CD4-positive, CD25-positive, alpha-beta regulatory T cell (primary cell): ENCODE results near the gene STARD7. TPM values are rescaled to one million over a fixed set of nuclear protein-coding genes. Genes with fewer than 3 reads are reported as not detected.
"Not testable (repeated sequence)": the region's sequence is repeated elsewhere in the genome, so short reads cannot be mapped to it uniquely, and the experiment has no call there.

Experiments used
- ATAC-seq, 2 donors: fragments of 150-1000 bp; cut with Tn5 transposase; one replicate each; pipeline ENCODE4 v1.10.0; 2021; ENCODE audit warnings: low read depth in 2 of 2, moderate number of reproducible peaks in 2 of 2, moderate library complexity in 1 of 2
- DNase-seq, 3 donors: peaks; one replicate each; pipeline versions ENCODE4 v3.0.0 to v3.0.0-alpha.2; 2012 to 2022; ENCODE audit warnings: mixed read lengths in 1 of 3
- H3K27ac ChIP-seq: one replicate; pipeline ENCODE4 v1.7.0; 2013; ENCODE audit warnings: mild to moderate bottlenecking, low read length; ENCODE audit not compliant: insufficient read depth, poor library complexity, severe bottlenecking
- H3K27me3 ChIP-seq: one replicate; pipeline ENCODE4 v1.7.0; 2013; ENCODE audit warnings: low read length; ENCODE audit not compliant: control insufficient read depth, insufficient read depth
- H3K36me3 ChIP-seq: one replicate; pipeline ENCODE4 v1.7.0; 2013; ENCODE audit warnings: mild to moderate bottlenecking, low read length, moderate library complexity; ENCODE audit not compliant: control insufficient read depth, insufficient read depth
- H3K4me1 ChIP-seq: 2 replicates; pipeline ENCODE4 v1.7.0; 2013; ENCODE audit warnings: mild to moderate bottlenecking, low read length; ENCODE audit not compliant: insufficient read depth, control insufficient read depth, poor library complexity, severe bottlenecking
- H3K4me3 ChIP-seq: one replicate; pipeline ENCODE4 v1.7.0; 2013; ENCODE audit warnings: low read depth, mild to moderate bottlenecking, low read length, moderate library complexity
- H3K9me3 ChIP-seq, 2 experiments: 1 replicate in 1 of 2; 2 replicates in 1 of 2; pipeline ENCODE4 v1.7.0; 2013; ENCODE audit warnings: low read length in 2 of 2, mild to moderate bottlenecking in 1 of 2, moderate library complexity in 1 of 2; ENCODE audit not compliant: control insufficient read depth in 2 of 2
- H3K27ac Mint-ChIP-seq, 3 donors: one replicate each; pipeline ENCODE4 v1.8.0; 2020 to 2022; ENCODE audit warnings: mild to moderate bottlenecking in 3 of 3, mixed read lengths in 3 of 3, moderate library complexity in 2 of 3
- H3K27me3 Mint-ChIP-seq: one replicate; pipeline ENCODE4 v1.8.0; 2022; ENCODE audit warnings: mild to moderate bottlenecking, mixed read lengths
- H3K36me3 Mint-ChIP-seq: one replicate; pipeline ENCODE4 v1.8.0; 2020; ENCODE audit warnings: mixed read lengths
- H3K4me1 Mint-ChIP-seq, 4 donors: one replicate each; pipeline ENCODE4 v1.8.0; 2020 to 2022; ENCODE audit warnings: mixed read lengths in 4 of 4, mild to moderate bottlenecking in 1 of 4
- H3K4me3 Mint-ChIP-seq, 4 donors: one replicate each; pipeline ENCODE4 v1.8.0; 2020 to 2022; ENCODE audit warnings: mild to moderate bottlenecking in 4 of 4, mixed read lengths in 4 of 4, moderate library complexity in 3 of 4
- H3K9me3 Mint-ChIP-seq, 7 donors: one replicate each; pipeline ENCODE4 v1.8.0; 2020 to 2022; ENCODE audit warnings: mixed read lengths in 7 of 7, mild to moderate bottlenecking in 3 of 7, moderate library complexity in 2 of 7
- polyA plus RNA-seq, 4 donors: library from polyadenylated mRNA; unstranded; fragments of 300-500 nt; fragmentation: Illumina TruSeq; gene quantifications; one replicate each; pipeline ENCODE4 v1.2.3, GENCODE V29; 2021
- total RNA-seq: library from RNA; stranded (reverse); gene quantifications from one replicate; pipeline ENCODE4 v1.2.3, GENCODE V29; 2022

STARD7 gene
- total and polyA plus RNA-seq, 5 donors from 2014 or later, result 97.2 to 208 (median 196) TPM

DNA sequence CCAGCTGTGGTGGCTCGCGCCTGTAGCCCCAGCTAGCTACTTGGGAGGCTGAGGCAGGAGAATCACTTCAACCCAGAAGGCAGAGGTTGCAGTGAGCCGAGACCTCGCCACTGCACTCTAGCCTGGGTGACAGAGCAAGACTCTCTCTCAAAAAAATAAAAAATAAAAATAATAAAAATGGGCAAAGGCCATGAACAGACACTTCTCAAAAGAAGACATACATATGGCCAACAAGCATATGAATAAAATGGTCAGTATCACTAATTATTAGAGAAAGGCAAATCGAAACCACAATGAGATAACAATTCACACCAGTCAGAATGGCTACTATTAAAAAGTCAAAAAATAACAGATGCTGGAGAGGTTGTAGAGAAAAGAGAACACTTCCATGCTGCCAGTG, 48.3 kb downstream of the STARD7 start:
- not testable (repeated sequence) for ATAC-seq, H3K27ac ChIP-seq
- peak overlapping the region in 2 of 3 donors; percentile 85 to 96 for H3K27ac Mint-ChIP-seq

DNA sequence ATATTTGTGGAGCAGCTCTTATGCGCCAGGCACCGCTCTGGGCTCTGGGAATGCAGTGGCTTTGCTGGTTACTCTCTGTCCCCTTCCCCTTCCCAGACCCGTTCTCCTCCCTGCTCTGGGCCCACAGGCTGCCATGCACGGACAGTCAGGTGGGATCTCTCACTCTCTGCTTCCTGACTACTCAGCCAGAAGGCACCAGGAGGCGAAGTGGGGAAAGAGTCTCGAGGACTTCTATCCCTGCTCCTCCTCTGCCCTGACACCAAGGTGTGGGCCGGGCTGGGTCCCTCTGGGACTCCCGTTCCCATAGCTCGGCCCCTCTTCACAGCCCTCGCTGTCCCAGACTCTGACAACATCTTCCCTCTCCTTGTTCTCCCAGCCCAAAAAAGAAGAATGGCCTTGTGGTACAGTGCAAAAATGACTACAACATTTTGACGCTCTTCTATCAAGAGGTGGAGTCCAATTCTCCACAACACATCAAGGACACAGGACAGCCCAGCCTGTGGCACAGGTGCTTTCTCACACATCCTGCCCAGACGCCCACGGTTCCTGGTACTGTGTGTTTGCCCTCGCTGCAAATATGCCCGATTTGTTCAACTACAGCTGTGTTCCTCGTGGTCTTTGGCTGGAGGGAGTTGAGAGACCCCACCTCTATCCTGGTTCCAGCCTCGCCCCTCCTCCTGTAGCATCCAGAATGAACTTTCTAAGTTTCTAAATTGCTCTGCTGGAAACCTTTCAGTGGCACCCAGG, 49.4 kb downstream of the STARD7 start:
- peaks cover 66% of the 10 kb centered on the region for H3K4me1 ChIP-seq
- H3K9me3 Mint-ChIP-seq, result no peaks in the 10 kb centered on the region
- H3K27ac ChIP-seq, result peak overlapping the region; percentile 62
- no peaks in the 10 kb centered on the region for H3K27me3 Mint-ChIP-seq
- H3K27ac Mint-ChIP-seq, result peak overlapping the region; percentile 93 to 96 (median 96)
- ATAC-seq (peak; percentile 59 to 62), DNase-seq (peak in 2 of 3 donors; percentile 53 to 92)
- peaks cover 9 to 80% (median 56%) of the 10 kb centered on the region in 4 donors for H3K4me1 Mint-ChIP-seq
- peak overlapping the region; percentile 66 to 81 (median 70) for H3K4me3 Mint-ChIP-seq
- no peaks in the 10 kb centered on the region for H3K36me3 ChIP-seq
- H3K9me3 ChIP-seq, result no peaks in the 10 kb centered on the region
- no peaks in the 10 kb centered on the region for H3K27me3 ChIP-seq
- peak overlapping the region; percentile 13 for H3K4me3 ChIP-seq
- no peaks in the 10 kb centered on the region for H3K36me3 Mint-ChIP-seq

More for the DNA sequence above, 48.3 kb downstream of the STARD7 start:
- peak overlapping the region in 1 of 4 donors; percentile 15 for H3K4me3 Mint-ChIP-seq
- not testable (repeated sequence) for H3K9me3 ChIP-seq, H3K27me3 ChIP-seq, H3K36me3 ChIP-seq, H3K9me3 Mint-ChIP-seq, H3K4me3 ChIP-seq, H3K27me3 Mint-ChIP-seq, DNase-seq, H3K36me3 Mint-ChIP-seq
- H3K4me1 ChIP-seq, result peaks cover 75% of the 10 kb centered on the region
- H3K4me1 Mint-ChIP-seq, result peaks cover 15 to 89% (median 63%) of the 10 kb centered on the region in 4 donors

DNA sequence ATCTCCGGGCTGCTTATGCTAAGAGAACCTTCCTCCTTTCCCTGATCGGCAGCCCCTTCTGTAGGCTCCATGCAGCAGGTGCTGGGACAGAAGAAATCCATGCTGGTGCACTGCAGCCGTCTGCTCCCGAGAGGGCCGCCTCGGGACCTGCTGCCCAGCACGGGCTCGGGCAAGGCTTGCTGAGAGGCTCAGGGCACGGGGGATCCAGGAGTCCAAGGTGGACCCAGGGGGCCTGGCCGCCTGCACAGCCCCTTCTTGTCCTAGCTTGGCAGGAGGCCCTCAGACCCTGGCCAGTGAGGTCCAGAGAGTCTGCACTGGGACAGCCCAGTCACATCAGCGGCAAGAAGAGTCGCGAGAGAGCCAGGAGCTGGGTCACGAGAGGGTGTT, 50.1 kb downstream of the STARD7 start:
- ATAC-seq, result no peak
- H3K9me3 ChIP-seq, result no peaks in the 10 kb centered on the region
- peak overlapping the region in 1 of 4 donors; percentile 31 for H3K4me3 Mint-ChIP-seq
- H3K36me3 ChIP-seq, result no peaks in the 10 kb centered on the region
- peaks cover 9 to 77% (median 50%) of the 10 kb centered on the region in 4 donors for H3K4me1 Mint-ChIP-seq
- H3K9me3 Mint-ChIP-seq, result no peaks in the 10 kb centered on the region
- H3K36me3 Mint-ChIP-seq, result no peaks in the 10 kb centered on the region
- H3K4me3 ChIP-seq, result no peak overlapping the region
- H3K27ac ChIP-seq, result peak overlapping the region; percentile 73
- no peaks in the 10 kb centered on the region for H3K27me3 Mint-ChIP-seq
- peak overlapping the region; percentile 93 to 97 (median 96) for H3K27ac Mint-ChIP-seq
- no peaks in the 10 kb centered on the region for H3K27me3 ChIP-seq
- H3K4me1 ChIP-seq, result peaks cover 59% of the 10 kb centered on the region
- no peak for DNase-seq

DNA sequence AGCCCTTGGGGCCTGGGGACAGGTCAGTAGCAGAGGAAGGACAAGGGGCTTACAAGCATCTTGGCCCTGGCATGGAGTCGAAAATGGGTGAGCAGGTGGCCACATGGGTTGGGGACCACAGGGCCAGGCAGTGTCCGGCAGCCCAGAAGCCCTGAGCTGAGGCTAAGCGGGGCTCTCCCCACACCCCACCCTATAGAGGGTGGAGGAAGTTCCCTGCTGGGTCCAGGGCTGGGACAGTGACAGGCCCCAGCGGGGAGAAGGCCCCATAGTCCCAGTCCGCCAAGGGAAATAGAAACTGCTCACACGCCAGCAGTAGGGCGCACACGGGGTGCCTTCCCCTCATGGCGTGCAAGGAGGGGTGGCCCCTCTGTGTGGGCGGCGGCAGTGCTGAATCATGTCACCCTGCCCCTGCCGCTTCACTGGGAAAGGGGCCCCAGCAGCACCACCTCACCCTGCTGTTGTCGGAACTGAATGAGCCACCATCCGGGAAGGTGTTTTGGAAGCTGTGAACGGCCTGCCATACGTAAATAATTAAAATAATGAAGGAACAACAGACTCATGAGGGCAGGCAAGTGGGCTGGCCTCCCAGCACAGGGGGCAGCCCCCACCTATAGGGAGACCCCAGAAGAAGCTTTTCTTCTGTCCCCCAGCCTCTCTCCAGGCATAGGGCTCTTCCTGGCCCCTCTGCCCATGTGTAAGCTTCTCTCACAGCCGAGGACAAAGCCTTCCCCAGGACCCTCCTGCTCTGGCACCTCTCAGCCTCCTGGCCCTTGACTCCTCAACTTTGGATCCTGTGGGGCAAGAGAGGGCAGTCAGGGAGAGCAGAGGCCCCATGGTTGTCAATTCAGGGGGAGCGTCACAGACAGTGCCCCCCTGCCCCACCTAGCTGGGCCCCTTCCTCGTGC, 50.7 kb downstream of the STARD7 start:
- Histone ChIP-seq H3K27me3 (no peaks in the 10 kb centered on the region), H3K4me1 (peaks cover 56% of the 10 kb centered on the region), H3K4me3 (peak overlapping the region; percentile 13), H3K36me3 (no peaks in the 10 kb centered on the region), H3K9me3 (no peaks in the 10 kb centered on the region), H3K27ac (peak overlapping the region; percentile 73)
- Mint-ChIP-seq H3K4me3 (peak overlapping the region; percentile 61 to 84 (median 78)), H3K4me1 (peaks cover 9 to 75% (median 49%) of the 10 kb centered on the region in 4 donors), H3K27me3 (no peaks in the 10 kb centered on the region), H3K27ac (peak overlapping the region; percentile 84 to 97 (median 96)), H3K36me3 (no peaks in the 10 kb centered on the region), H3K9me3 (no peaks in the 10 kb centered on the region)
- peak; percentile 56 to 89 (median 57) for DNase-seq
- ATAC-seq, result peak; percentile 84 to 87

GRCh38 chr2:96156926-96157648, 51.5 kb downstream of the STARD7 start:
- Mint-ChIP-seq H3K27ac (peak overlapping the region; percentile 93 to 97 (median 96)), H3K36me3 (no peaks in the 10 kb centered on the region), H3K4me1 (peaks cover 9 to 74% (median 44%) of the 10 kb centered on the region in 4 donors), H3K27me3 (no peaks in the 10 kb centered on the region), H3K4me3 (peak overlapping the region; percentile 32 to 84 (median 70)), H3K9me3 (no peaks in the 10 kb centered on the region)
- ATAC-seq (no peak), DNase-seq (no peak)
- Histone ChIP-seq H3K4me1 (peaks cover 48% of the 10 kb centered on the region), H3K27me3 (no peaks in the 10 kb centered on the region), H3K4me3 (no peak overlapping the region), H3K36me3 (no peaks in the 10 kb centered on the region), H3K27ac (peak overlapping the region; percentile 73), H3K9me3 (no peaks in the 10 kb centered on the region)

DNA sequence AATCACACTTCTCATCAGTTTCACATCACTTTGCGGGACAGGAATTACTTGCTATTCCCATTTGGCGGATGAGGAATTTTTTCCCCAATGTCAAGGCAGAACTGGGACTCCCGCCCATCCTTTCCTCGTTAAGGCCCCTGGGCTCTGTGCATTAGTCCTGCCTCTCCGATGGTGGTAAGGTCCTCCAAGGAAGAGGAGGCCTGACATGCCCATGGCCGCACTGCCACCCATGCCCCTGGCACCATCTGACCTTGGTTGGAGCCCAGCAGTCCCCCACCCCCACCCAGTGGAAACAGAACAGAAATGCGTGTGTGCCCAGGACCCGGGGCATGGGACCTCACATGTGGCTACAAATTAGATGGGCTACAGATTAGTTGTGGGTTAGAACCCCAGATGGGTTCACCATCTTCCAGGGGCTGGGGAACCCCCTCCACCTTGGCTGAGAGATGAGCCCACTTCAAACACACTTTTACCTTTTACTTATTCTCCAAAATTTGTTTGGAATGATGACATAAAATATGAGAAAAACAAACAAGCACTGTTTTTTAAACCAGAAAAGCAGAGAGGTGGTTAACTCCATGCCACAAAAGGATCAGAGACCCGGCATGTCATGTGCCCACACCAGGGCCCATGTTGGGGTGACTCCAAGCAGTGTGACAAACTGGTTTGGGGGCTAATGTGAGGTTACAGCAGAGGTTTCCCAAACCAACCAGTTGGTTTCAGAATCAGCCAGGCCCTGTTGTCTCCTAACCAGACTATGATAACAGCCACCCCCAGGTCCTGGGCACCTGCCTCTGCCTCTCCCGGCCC, 52.4 kb downstream of the STARD7 start:
- DNase-seq (peak in 1 of 3 donors; percentile 52), ATAC-seq (no peak)
- Histone ChIP-seq H3K27ac (peak overlapping the region; percentile 73), H3K27me3 (no peaks in the 10 kb centered on the region), H3K4me1 (peaks cover 48% of the 10 kb centered on the region), H3K36me3 (no peaks in the 10 kb centered on the region), H3K9me3 (no peaks in the 10 kb centered on the region), H3K4me3 (no peak overlapping the region)
- Mint-ChIP-seq H3K4me1 (peaks cover 9 to 77% (median 44%) of the 10 kb centered on the region in 4 donors), H3K27ac (peak overlapping the region; percentile 93 to 96 (median 96)), H3K27me3 (no peaks in the 10 kb centered on the region), H3K4me3 (peak overlapping the region in 3 of 4 donors; percentile 32 to 84 (median 61)), H3K9me3 (no peaks in the 10 kb centered on the region), H3K36me3 (no peaks in the 10 kb centered on the region)
